SJCRH30 (cell line): Measurements from ENCODE around the gene LIN7A. TPM values are rescaled to one million over a fixed set of nuclear protein-coding genes. Genes with fewer than 3 reads are reported as not detected.

Experiments used
- DNase-seq, 2 experiments: peaks; one replicate each; pipeline ENCODE4 v3.0.0-alpha.2; 2015 to 2020
- H3K27ac ChIP-seq: fragments of 250-450 bp; sonication (Bioruptor Pico); 2 replicates; pipeline ENCODE4 v1.5.1; 2020; ENCODE audit warnings: mild to moderate bottlenecking, moderate library complexity
- H3K27me3 ChIP-seq: fragments of 250-450 bp; sonication (Bioruptor Pico); 2 replicates; pipeline ENCODE4 v1.5.1; 2020; ENCODE audit warnings: mild to moderate bottlenecking, moderate library complexity
- H3K36me3 ChIP-seq: fragments of 250-450 bp; sonication (Bioruptor Pico); 2 replicates; pipeline ENCODE4 v1.5.1; 2020; ENCODE audit warnings: mild to moderate bottlenecking, moderate library complexity
- H3K4me1 ChIP-seq: fragments of 250-450 bp; sonication (Bioruptor Pico); 2 replicates; pipeline ENCODE4 v1.5.1; 2020; ENCODE audit warnings: mild to moderate bottlenecking, moderate library complexity
- H3K4me3 ChIP-seq: fragments of 250-450 bp; sonication (Bioruptor Pico); 2 replicates; pipeline ENCODE4 v1.5.1; 2020; ENCODE audit warnings: mild to moderate bottlenecking, moderate library complexity
- H3K9me3 ChIP-seq: fragments of 250-450 bp; sonication (Bioruptor Pico); replicated peaks from 2 replicates; pipeline ENCODE4 v1.5.1; 2020; ENCODE audit warnings: mild to moderate bottlenecking, moderate library complexity
- total RNA-seq: library from RNA; depleted of rRNA; stranded (reverse); fragments of >200 nt; shearing (Covaris generic); gene quantifications from 2 replicates; pipeline ENCODE4 v1.2.3, GENCODE V29; 2014; rRNA removed

LIN7A gene
- total RNA-seq: 52.2 and 57.8 TPM in 2 replicates

- Histone ChIP-seq H3K4me1 (peaks cover 14% of the 10 kb centered on the region), H3K36me3 (no peaks in the 10 kb centered on the region; the same call in 1 of the 2 replicates), H3K4me3 (peak within 1 kb of the TSS; percentile 97), H3K27me3 (no peaks in the 10 kb centered on the region), H3K9me3 (no peaks in the 10 kb centered on the region), H3K27ac (peak within 1 kb of the TSS; percentile 91)
- peak; percentile 71 to 78 for DNase-seq
Measured at GRCh38 chr12:80937391-80938238, at the start of gene LIN7A. Gene LIN7A (minus strand): TSS chr12:80937934. CDS start chr12:80937722, 212 bp downstream.

DNA sequence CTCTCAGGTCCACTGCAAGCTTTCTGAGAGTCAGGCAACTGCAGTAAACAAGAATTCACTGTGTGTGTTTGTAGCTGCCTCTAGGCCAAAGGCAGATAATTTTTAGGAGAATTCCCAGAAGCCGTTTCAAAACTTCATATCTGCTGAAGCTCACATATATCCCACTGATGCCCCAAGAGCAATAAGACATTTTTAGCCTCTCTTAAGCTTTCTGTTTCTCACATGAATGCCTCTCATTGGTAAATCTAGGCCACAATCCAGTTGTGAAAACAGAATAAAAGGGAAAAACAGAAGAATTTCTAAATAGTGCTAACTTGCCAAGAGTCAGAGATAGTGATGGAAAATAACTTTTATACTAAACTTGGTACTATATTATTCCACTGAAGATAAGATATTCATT, 48.5 kb upstream of the LIN7A start:
- Histone ChIP-seq H3K4me3 (no peak overlapping the region), H3K27me3 (no peaks in the 10 kb centered on the region), H3K27ac (no peak overlapping the region), H3K4me1 (no peaks in the 10 kb centered on the region), H3K9me3 (no peaks in the 10 kb centered on the region), H3K36me3 (no peaks in the 10 kb centered on the region)
- no peak for DNase-seq

GRCh38 chr12:80979816-80980215, 42.1 kb upstream of the LIN7A start:
- Histone ChIP-seq H3K36me3 (no peaks in the 10 kb centered on the region), H3K27ac (no peak overlapping the region), H3K27me3 (no peaks in the 10 kb centered on the region), H3K4me3 (no peak overlapping the region), H3K9me3 (no peaks in the 10 kb centered on the region), H3K4me1 (no peaks in the 10 kb centered on the region)
- DNase-seq: no peak

DNA sequence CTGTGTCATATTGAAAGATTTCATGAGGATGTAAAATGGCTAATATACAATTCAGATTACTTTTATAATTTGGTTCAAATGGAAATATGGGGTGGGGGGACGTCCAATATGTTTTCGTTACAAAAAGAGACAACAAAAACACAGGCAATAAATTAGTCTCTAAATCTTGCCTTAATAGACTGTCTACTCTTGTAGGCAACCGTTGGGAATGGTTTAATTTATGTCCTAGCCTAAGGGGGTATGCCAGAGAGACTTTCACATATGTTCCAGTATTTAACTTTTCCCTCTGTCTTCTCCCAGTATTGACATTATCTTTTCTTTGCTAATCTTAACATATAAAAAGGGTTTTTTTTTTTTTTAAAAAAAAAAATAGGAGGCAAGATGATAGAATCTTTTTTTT, 41.5 kb upstream of the LIN7A start:
- H3K27me3 ChIP-seq: no peaks in the 10 kb centered on the region
- no peaks in the 10 kb centered on the region for H3K36me3 ChIP-seq
- no peak overlapping the region for H3K27ac ChIP-seq
- H3K4me3 ChIP-seq: no peak overlapping the region
- H3K9me3 ChIP-seq: no peaks in the 10 kb centered on the region
- no peaks in the 10 kb centered on the region for H3K4me1 ChIP-seq
- DNase-seq: no peak

- no peak overlapping the region for H3K27ac ChIP-seq
- DNase-seq: no peak
- H3K36me3 ChIP-seq: no peaks in the 10 kb centered on the region
- H3K9me3 ChIP-seq: no peaks in the 10 kb centered on the region
- H3K4me1 ChIP-seq: no peaks in the 10 kb centered on the region
- no peaks in the 10 kb centered on the region for H3K27me3 ChIP-seq
- H3K4me3 ChIP-seq: no peak overlapping the region
Measured at GRCh38 chr12:80977346-80977745, 39.6 kb upstream of the LIN7A start.

DNA sequence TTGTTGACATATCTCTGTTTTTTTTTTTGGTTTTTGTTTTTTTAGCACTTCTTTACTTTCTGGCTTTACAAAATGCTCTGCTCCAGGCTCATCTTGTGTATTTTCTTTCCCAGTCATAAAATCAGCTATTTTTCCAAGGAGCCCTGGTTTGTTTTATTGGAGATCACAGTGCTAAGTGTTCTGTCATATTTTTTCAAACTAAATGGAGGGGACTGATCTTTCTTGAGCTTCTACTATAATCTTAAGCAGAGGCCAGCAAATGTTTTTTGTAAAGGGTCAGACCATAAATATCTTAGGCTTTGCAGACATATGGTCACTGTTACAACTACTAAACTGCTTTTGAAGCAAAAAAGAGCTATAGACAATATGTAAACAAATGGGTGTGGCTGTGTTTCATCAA, 30.6 kb upstream of the LIN7A start:
- Histone ChIP-seq H3K4me3 (no peak overlapping the region), H3K9me3 (no peaks in the 10 kb centered on the region), H3K36me3 (no peaks in the 10 kb centered on the region), H3K27ac (no peak overlapping the region), H3K27me3 (no peaks in the 10 kb centered on the region), H3K4me1 (no peaks in the 10 kb centered on the region)
- DNase-seq: no peak

- Histone ChIP-seq H3K36me3 (no peaks in the 10 kb centered on the region), H3K27me3 (no peaks in the 10 kb centered on the region), H3K4me3 (no peak overlapping the region), H3K9me3 (no peaks in the 10 kb centered on the region), H3K4me1 (no peaks in the 10 kb centered on the region), H3K27ac (no peak overlapping the region)
- DNase-seq: no peak
Measured at GRCh38 chr12:80967565-80967964, 29.8 kb upstream of the LIN7A start.

- Histone ChIP-seq H3K36me3 (no peaks in the 10 kb centered on the region), H3K4me3 (no peak overlapping the region), H3K27me3 (no peaks in the 10 kb centered on the region), H3K9me3 (no peaks in the 10 kb centered on the region), H3K4me1 (no peaks in the 10 kb centered on the region), H3K27ac (no peak overlapping the region)
- no peak for DNase-seq
Measured at GRCh38 chr12:80966001-80966400, 28.3 kb upstream of the LIN7A start.

- H3K9me3 ChIP-seq: no peaks in the 10 kb centered on the region
- no peak overlapping the region for H3K27ac ChIP-seq
- H3K4me3 ChIP-seq: no peak overlapping the region
- DNase-seq: no peak
- no peaks in the 10 kb centered on the region for H3K36me3 ChIP-seq
- H3K4me1 ChIP-seq: no peaks in the 10 kb centered on the region
- H3K27me3 ChIP-seq: no peaks in the 10 kb centered on the region
Measured at GRCh38 chr12:80958162-80958561, 20.4 kb upstream of the LIN7A start.

DNA sequence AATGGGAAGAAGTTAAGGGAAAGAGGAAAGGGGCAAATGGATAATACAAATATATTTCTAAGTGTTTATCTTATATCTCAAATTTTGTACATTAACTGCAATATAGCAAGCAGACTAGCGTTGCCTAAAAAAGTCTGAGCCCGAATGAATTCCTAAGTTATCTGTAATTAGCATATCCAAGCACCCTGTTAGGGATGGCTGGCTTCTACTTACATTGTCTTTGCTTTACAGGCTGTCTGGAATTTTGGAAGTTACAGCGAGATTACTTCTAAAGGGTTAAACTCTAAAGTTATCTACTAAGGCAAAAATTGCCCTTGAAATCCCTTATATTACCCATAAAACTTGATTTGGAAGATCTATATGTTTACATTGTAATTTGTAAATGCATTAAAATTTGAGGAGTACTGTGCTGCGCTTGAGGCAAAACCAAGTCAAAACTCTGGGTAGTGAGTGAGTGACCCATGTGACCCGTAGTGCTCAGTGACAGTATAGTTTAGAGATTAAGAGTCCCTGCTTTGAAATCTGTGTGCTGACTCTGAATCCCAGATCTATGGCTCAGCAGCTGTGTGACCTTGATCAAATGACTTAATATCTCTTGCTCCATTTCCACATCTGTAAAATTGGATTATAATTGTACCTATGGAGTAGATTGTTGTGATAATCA, 17.3 kb upstream of the LIN7A start:
- no peaks in the 10 kb centered on the region for H3K36me3 ChIP-seq
- no peak overlapping the region for H3K4me3 ChIP-seq
- H3K27me3 ChIP-seq: no peaks in the 10 kb centered on the region
- DNase-seq: no peak
- 0 out of 2 replicates have a peak, but pooled peaks cover 3% of the 10 kb centered on the region for H3K9me3 ChIP-seq
- no peak overlapping the region for H3K27ac ChIP-seq
- H3K4me1 ChIP-seq: no peaks in the 10 kb centered on the region

GRCh38 chr12:80952443-80952842, 14.7 kb upstream of the LIN7A start:
- Histone ChIP-seq H3K36me3 (no peaks in the 10 kb centered on the region), H3K4me1 (no peaks in the 10 kb centered on the region), H3K27me3 (no peaks in the 10 kb centered on the region), H3K27ac (no peak overlapping the region), H3K9me3 (0 out of 2 replicates have a peak, but pooled peaks cover 3% of the 10 kb centered on the region), H3K4me3 (no peak overlapping the region)
- no peak for DNase-seq

GRCh38 chr12:80946591-80946990, 8.9 kb upstream of the LIN7A start:
- H3K27ac ChIP-seq: no peak overlapping the region
- no peak for DNase-seq
- 0 out of 2 replicates have a peak, but pooled peaks cover 3% of the 10 kb centered on the region for H3K9me3 ChIP-seq
- no peaks in the 10 kb centered on the region for H3K4me1 ChIP-seq
- no peak overlapping the region for H3K4me3 ChIP-seq
- no peaks in the 10 kb centered on the region for H3K36me3 ChIP-seq
- no peaks in the 10 kb centered on the region for H3K27me3 ChIP-seq

DNA sequence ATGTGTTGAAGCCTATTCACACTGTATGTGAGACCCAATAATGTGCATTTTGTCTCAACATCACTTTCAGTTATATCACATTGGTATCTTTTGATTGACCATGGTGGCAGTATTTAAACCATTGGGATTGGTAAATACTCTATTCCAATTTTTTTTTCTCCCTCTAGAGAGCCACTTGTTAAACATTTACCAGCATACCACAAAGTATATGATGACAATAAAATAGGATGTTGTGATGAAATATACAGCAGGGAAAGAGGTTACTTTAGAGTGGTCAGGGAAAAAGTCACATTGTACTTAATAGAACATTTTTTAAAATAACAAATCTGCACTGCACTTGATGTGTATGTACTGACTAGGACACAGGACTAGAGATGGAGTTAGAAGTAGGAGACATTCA, 5.6 kb upstream of the LIN7A start:
- Histone ChIP-seq H3K4me1 (0 out of 2 replicates have a peak, but pooled peaks cover 3% of the 10 kb centered on the region), H3K9me3 (no peaks in the 10 kb centered on the region), H3K4me3 (no peak overlapping the region), H3K27me3 (no peaks in the 10 kb centered on the region), H3K27ac (no peak overlapping the region), H3K36me3 (no peaks in the 10 kb centered on the region)
- DNase-seq: no peak

DNA sequence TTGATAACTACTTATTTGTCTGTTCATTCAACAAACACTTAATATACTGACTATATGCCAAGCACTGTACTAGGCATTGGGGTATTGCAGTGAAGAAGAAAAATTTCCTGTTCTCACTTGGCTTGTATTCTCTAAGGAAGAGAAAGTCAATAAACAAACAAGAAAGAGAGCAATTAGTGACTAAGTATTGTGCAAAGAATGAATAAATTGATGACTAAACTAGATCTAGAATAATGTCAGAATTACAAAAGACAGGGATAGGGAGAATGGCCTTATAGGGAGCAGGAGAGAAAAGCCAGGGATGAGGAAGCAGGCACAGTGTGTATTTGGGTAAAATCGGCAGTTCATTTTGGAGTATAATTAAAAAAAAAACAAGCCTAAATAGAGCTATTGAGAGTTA, 4.2 kb upstream of the LIN7A start:
- Histone ChIP-seq H3K36me3 (no peaks in the 10 kb centered on the region), H3K4me3 (no peak overlapping the region), H3K27me3 (no peaks in the 10 kb centered on the region), H3K27ac (no peak overlapping the region), H3K4me1 (0 out of 2 replicates have a peak, but pooled peaks cover 3% of the 10 kb centered on the region), H3K9me3 (no peaks in the 10 kb centered on the region)
- no peak for DNase-seq

- Histone ChIP-seq H3K4me3 (no peak overlapping the region), H3K9me3 (no peaks in the 10 kb centered on the region), H3K36me3 (no peaks in the 10 kb centered on the region), H3K27me3 (no peaks in the 10 kb centered on the region), H3K27ac (no peak overlapping the region; the same call in 1 of the 2 replicates), H3K4me1 (peaks cover 8% of the 10 kb centered on the region)
- no peak for DNase-seq
Measured at GRCh38 chr12:80939231-80939950, 1.7 kb upstream of the LIN7A start.
